GM21528 (cell line): ENCODE data around the gene PIF1.

Experiments used
- ATAC-seq: cut with Tn5 transposase; IDR thresholded peaks from one replicate; pipeline ENCODE4 v1.9.1; 2021; ENCODE audit warnings: mild to moderate bottlenecking, moderate library complexity; ENCODE audit not compliant: unreplicated experiment, low FRiP score

Gene PIF1, protein sequence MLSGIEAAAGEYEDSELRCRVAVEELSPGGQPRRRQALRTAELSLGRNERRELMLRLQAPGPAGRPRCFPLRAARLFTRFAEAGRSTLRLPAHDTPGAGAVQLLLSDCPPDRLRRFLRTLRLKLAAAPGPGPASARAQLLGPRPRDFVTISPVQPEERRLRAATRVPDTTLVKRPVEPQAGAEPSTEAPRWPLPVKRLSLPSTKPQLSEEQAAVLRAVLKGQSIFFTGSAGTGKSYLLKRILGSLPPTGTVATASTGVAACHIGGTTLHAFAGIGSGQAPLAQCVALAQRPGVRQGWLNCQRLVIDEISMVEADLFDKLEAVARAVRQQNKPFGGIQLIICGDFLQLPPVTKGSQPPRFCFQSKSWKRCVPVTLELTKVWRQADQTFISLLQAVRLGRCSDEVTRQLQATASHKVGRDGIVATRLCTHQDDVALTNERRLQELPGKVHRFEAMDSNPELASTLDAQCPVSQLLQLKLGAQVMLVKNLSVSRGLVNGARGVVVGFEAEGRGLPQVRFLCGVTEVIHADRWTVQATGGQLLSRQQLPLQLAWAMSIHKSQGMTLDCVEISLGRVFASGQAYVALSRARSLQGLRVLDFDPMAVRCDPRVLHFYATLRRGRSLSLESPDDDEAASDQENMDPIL

DNA sequence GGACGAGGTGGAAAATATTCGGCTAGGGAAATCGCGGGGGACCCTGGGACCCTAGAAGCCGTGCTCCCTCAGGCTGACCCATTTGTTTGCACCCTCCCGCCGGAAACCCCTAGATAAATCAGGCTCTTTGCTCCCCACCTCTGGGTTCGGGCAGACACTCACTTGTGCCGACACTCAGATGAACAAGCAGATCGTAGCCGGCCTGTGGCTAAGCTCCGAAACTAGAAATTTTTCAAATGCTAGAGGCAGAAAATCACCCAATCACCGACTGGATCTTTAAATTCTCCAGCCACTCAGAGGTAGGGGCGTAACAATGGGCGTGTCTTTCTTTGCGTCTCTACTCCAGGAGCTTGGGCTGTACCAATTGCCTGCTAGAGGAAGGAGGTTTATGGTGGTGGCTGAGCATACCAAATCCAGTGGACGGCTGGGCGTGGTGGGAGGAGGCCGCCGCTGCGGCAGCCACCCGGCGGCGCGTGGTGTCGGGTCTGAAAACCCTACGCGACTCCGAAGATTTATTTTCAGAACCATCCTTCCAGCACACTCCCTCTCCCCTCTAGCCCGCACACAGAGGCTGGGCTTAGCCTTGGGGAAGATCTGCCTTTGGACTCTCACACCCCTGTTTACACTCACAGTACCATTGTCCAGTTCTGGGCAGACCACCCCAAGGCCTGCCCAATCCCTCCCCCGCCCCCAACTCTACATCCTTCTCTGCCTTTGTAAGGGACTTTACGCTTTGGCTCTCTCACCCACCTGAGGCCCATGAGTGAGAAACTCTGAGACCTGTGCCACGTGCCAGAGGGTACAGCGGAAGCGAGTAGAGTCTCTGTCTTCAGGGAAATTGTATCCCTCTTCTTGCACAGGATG is at the start of gene PIF1:
PIF1 (minus strand) TSS at position 217 of the 864 bp plus-strand sequence. CDS start 1,312 bp downstream, outside the sequence.
- ATAC-seq: peak; percentile 88

DNA sequence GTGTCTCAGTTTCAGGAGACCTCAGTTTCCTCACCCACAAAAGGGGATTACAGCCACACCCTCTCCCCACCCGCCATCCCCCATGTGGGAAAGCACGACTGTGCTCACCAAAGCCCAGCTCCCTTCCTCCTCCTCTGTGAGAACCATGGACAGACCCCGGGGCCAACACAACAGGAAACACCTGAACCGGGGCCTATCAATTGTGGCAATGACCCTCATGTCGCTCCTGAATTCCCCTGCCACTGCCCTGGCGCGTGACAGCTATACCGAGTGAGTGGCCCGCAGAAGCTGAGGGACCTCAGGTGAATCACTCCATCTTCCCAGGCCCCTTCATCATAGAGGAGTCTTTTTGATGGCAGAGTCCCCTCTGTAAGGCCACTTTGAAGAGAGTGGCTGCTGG is 44.9 kb upstream of the PIF1 start:
- no peak for ATAC-seq

DNA sequence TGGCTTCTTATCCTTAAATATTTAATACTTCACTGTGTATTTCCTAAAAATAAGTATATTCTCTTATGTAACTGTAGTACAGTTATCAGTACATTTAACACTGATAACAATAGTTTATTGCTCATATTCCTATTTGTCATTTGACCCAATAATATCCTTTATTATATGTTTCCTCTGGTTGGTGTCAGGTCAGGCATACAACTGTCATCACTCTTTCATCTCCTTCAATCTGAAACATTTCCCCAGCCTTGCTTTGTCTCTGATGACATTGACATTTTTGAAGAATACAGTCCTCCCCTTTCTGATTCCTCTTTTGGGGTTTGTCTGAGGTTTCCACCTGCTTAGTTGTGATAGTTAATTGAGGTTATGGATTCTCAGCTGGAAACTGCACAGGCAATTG is 44.1 kb upstream of the PIF1 start:
- ATAC-seq: no peak

DNA sequence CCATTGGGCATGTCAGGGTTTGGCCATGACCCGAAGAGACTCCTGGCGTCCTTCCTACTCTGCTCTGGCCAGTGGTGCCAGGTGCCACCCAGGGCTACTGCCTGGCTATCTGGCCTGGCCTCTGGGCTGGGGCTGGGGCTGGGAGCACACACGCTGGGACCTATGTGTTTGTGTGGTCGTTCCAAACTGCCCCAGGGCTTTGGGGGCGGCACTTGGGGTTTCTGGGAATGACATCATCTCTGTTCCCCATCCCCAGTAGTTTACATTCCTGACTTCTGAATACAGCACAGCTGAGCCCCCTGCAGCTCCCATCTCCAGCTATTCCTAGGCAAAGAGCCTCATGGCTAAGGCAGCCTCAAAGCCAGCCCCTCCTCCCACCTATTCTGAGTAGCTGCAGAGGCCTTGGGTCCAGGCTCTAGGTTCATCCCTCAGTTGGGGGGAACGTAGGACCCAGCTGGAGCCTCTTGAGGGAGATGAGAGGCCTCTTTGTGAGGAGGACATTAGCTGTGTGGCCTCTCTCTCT is 40.6 kb upstream of the PIF1 start:
- ATAC-seq: no peak

DNA sequence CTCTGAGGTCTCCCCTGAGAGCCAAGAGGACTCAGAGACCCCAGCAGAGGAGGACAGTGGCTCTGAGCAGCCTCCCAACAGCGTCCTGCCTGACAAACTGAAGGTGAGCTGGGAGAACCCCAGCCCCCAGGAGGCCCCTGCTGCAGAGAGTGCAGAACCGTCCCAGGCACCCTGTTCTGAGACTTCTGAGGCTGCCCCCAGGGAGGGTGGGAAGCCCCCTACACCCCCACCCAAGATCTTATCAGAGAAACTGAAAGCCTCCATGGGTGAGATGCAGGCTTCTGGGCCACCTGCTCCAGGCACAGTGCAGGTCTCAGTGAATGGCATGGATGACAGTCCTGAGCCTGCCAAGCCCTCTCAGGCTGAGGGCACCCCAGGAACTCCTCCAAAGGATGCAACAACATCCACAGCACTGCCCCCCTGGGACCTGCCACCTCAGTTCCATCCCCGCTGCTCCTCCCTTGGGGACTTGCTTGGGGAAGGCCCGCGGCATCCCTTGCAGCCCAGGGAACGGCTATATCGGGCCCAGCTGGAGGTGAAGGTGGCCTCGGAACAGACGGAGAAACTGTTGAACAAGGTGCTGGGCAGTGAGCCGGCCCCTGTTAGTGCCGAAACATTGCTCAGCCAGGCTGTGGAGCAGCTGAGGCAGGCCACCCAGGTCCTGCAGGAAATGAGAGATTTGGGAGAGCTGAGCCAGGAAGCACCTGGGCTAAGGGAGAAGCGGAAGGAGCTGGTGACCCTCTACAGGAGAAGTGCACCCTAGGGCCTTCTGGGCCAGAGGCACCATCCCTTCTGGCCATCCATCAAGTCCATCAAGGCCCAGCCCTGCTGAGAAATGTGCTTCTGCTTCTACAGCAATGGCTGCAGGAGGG is 39.9 kb upstream of the PIF1 start:
- ATAC-seq: no peak

DNA sequence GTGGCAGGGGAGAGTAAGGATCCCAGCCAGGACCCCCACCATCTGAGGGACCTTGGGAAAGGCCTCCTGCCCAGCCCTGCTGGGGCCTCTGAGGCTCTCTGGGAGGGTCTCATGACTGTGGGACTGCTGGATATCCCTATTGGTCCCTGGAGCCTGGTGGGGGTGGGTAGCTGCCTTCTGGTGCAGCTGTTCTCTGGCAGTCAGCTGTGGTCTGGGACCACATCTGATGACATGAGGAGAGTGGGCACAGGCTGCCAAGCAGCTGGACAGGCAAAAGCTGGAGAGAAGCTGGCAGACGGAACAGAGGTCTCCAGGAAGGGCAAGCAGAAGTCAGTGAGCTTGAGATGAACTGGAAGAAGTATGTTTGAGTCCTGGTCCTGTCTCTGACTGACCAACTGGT is 38.6 kb upstream of the PIF1 start:
- ATAC-seq: no peak

DNA sequence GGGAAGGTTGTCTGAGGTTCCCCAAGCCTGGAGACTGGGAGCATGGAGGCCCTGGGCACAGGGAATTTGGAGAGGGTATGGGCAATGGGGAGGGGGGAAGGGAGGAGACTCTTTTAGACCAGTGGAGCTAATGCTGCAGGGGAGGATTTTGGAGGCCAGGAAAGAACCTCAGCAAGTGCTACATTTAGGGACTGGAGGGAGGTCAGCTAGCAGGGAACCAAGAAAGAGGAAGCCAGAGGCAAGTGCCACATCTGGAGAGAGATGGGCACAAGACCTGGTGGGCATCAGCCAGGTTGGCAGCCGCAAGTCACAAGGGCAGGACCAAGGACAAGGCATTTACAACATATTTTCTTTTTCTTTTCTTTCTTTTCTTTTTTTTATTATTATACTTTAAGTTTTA is 37.0 kb upstream of the PIF1 start:
- no peak for ATAC-seq

DNA sequence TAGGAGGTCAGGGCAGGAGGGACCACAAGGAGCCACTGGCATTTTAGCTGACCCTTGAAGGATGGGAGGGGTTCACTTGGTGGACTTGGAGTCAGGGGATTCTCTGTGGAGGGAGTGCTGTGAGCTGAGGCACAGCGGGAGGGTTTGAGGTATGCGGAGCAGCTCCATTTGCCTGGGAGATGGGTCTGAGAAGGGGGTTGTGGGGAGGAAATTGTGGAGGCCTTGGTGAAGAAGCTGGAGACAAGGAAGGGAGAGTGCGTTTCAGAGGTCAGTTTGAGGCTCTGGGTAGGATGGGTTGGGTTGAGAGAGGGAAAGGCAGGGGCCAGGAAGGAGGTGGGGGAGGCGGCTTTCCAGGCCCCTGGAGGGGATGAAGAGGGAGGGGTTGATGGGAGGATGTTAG is 36.5 kb upstream of the PIF1 start:
- ATAC-seq: no peak

DNA sequence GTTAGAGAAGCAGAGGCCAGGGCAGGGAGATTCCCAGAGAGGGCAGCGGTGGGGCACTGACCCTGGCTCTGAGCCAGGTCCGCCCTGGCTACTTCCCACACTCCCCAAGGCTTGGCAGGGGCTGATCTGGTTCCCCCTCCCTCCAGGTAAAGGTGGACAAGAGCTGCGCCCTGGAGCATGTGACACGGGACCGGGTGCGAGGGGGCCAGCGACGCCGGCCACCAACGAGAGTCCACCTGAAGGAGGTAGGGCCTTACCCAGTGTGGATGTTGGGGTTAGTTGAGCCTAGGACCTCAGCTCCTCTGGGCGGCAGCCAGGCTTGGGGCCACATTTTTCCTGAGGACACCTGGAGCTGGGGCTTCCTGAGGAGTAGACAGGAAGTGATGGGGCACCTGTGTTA is 35.9 kb upstream of the PIF1 start:
- ATAC-seq: no peak

DNA sequence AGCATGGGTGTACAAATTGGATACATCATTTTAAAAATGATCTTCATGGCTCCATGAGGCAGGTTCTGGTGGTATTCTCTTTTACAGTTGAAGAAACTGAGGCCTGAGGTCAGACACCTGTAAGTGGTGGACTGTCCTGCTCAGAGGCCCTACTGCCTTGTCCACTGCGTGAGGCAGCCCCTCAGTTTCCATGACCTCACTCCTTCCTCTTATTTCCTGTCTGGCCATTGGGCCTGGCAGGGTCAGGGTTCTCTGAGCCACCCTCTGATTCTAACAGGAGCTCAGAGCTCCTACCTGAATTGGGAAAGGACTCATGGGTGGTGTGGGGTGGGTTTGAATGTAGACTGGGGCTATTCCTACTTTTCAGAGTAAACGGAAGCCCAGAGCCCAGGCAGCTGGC is 33.8 kb upstream of the PIF1 start:
- no peak for ATAC-seq

DNA sequence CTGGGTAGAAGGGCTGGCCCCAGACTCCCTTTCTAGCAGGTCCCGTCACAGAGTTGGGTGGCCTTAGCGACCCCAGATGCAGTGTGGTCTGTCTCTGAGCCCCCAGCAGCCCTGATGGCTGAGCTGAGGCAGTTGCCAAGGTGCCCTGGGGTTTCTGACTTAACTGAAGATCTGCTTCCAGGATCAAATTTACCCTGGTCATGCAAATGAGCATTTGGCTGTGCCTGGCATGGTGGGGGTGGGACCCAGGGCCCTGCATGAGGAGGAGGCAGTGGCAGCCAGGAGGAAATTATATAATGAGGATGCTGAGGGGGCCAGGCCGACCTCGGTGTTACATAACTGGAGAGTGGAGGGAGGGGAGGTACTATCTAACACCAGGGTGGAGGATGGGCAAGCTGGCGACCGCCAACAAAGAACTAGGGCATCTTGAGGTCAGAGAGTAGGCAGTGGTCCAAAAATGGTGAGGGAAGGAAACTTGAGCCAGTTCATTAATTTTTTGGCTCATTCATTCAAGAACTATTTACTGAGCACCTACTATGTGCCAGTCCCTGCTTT is 32.7 kb upstream of the PIF1 start:
- no peak for ATAC-seq

DNA sequence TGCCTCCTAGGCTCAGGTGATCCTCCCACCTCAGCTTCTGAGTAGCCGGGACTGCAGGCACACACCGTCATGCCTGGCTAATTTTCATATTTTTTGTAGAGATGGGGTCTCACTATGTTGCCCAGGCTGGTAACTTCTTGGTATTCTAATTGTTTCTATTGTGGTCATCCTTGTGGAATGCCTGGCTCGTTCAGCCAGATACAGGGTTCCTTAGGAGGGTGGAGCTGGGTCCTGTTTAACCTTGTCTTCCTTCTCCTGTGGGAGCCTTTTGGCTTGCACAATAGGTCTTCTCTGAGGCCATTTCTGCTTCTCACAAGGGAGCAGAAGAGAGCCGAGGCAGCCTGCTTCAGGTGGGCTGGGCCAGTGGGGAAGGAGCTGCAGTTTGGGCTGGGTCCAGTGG is 32.0 kb upstream of the PIF1 start:
- no peak for ATAC-seq

DNA sequence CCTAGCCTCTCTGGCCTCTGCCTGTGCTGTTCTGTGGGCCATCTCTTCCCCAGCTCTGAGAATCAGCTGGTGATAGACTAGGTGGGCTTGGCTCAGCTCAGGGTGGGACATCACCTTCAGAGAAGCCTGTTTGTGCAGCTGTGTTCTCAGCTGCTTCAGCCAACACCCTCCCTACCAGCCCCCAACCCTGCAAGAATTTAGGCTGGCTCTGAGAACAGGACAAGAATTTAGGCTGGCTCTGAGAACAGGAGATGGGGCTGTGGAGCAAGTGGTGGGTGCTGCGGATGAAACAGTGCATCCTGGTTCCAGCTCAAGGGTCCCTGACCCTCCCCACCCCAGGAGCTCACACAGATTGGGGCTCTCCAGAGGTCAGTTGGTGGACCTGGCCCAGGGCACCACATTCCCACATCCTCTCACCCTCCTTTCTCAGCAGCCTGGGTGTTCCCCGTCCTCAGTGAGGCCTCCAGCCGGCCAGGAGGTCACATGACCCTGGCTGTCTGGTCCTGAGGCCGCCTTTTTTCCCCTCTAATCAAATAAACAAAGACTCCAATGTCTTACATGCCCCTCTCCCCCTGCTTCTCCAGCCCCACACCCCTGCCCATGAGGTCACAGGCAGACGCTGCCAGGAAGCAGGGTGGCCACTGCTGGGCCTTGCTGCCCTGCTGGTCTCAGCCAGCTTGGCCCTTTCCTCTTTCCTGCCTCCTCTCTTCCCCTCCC is 31.1 kb upstream of the PIF1 start:
- no peak for ATAC-seq

DNA sequence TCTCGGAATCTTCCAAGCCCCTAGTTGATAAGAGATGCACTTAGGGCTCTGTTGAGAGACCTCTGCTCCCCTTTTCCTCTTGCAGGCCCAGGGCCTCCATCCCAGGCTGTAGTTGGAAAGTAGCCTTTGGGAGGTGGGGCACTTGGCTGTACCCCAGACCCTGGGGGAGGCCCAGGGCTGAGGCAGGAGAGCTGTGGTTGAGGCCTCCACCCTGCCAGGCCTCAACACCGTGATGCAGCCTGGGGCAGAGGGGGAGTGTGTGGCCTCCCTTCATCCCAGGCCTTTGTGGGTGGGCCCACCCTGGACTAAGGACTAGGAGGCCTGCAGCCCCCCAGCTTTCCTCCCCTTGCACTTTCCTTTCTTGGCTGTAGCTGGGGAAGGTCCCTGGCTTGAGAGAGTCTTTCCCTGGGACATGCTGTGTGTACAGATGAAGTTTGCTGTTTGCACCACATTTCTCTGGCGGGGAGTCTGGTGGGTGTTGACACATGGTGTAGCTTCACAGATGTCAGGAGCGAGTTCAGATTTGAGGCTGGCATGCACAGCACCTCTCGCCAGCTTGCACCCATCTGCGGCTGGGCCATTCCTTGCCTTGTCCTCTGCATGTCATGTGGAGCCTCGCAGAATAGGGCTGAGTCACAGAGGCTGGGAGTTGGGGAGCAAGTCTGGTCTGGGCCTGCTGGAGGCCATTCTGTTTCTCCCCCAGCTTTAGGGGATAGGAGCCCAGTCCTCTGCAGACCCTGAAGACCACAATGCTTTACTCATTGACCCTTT is 29.9 kb upstream of the PIF1 start:
- ATAC-seq: no peak

DNA sequence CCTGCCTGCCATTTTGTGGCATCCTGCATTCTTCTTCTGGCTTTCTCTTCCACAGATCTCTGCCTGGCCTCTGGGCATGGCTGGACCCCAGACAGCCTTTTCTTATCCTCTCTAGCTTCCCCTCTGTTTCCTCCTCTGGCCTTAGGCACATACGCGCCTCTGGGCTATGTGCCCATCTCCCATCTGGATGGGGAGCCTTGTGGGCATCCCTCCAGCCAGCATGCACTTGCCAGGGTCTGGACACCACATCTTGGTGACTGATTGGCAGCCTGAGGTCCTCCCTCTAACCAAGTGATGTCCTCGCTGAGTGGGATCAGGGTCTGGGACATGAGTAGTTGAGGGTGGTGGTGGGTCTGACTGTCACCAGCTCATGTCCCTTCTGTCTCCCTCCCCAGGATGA is 29.1 kb upstream of the PIF1 start:
- ATAC-seq: no peak

DNA sequence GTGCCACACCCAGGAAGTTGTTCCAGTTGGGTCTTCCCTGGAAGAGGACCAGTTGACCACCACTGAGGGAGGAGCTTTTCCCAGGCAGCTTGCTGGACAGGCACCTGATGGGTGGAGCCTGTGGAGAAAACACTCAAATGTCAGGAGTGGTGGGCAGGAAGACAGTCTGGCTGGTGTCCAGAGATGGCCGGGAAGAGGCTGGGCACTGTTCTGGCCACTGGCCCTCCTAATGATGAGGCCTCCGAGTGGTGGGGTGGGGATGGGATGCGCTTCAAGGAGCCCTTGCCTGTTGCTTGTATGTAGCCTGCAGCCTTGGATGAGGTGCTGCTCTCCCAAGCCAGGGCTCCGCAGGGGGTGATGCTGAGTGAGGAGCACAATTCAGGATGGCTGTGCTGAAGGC is 28.6 kb upstream of the PIF1 start:
- no peak for ATAC-seq

DNA sequence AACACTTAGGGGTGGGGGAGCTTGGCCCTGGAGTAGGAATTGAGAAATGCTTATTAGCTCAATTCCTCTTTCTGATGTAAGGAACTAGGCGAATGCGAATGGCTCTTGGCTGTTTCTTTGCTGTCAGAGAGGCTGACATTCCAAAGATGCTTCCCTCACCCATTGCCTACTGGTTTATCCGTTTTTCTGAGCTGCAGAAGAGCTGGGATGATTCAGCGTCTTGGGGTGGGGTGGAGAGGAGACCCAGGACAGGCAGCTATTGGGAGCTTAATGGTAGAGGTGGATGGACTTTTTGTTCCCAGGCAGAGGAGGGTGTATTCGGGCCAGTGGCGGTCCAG is 26.0 kb upstream of the PIF1 start:
- no peak for ATAC-seq

DNA sequence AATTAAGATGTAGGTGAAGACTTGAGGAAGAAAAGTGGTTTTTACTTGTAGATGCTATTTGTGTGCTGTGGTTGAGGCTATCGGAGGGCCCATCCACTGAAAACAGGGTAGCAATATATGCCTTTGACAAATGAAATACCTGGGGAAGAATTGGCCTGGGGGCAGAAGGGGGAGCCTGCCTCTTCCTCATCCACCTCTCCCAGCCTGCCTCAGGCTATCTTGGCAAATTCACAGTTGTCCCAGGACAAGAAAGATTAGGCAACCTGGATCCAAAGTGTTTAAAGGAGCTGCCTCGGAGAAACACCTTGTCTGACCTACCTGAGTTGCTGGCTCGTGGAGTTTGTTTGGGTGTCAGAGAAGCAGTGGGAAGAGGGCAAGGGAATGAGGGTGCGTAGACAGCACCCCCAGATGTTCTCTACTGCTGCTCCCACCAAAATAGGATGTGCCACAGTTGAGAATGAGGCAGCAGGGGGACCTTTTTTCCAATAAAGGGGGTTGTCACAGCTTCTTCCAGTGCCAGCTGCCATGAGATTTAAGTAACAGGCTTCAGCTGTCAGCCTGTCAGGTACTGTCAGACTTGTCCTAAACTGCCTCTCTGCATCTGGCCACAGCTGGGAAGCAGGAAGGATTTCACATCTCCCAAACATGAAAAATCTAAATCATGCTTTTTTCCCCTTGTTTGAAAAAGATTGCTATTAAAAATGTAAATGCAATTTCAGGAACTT is 25.5 kb upstream of the PIF1 start:
- no peak for ATAC-seq
